ENCODE data around the gene FLNB.
A peak's percentile ranks its signal among the peaks of the same experiment; 100 is the strongest.

The FLNB gene

GRCh38 chr3:58158442-58159153 is 150.4 kb downstream of the FLNB start:
- FAIRE-seq (no peak), DNase-seq (ENCODE audit: insufficient read length, low spot score) (no peak)

GRCh38 chr3:58160399-58160798 is 152.2 kb downstream of the FLNB start:
- FAIRE-seq: no peak
- DNase-seq (ENCODE audit: insufficient read length, low spot score): no peak

GRCh38 chr3:58161435-58162398 is 153.5 kb downstream of the FLNB start:
- FAIRE-seq: no peak
- DNase-seq (ENCODE audit: insufficient read length, low spot score): no peak

GRCh38 chr3:58163234-58163633 is 155.0 kb downstream of the FLNB start:
- no peak for FAIRE-seq
- DNase-seq (ENCODE audit: insufficient read length, low spot score): no peak

- FAIRE-seq: no peak
- DNase-seq (ENCODE audit: insufficient read length, low spot score): no peak
Observed at GRCh38 chr3:58164199-58164879, 156.1 kb downstream of the FLNB start.

- FAIRE-seq (no peak), DNase-seq (ENCODE audit: insufficient read length, low spot score) (no peak)
Observed at GRCh38 chr3:58164906-58165821, 156.9 kb downstream of the FLNB start.

GRCh38 chr3:58167431-58168351 is 159.5 kb downstream of the FLNB start:
- DNase-seq (ENCODE audit: insufficient read length, low spot score) (peak; percentile 72), FAIRE-seq (peak; percentile 75)

GRCh38 chr3:58168498-58168897 is 160.3 kb downstream of the FLNB start:
- FAIRE-seq (no peak), DNase-seq (ENCODE audit: insufficient read length, low spot score) (no peak)

- FAIRE-seq (no peak), DNase-seq (ENCODE audit: insufficient read length, low spot score) (no peak)
Observed at GRCh38 chr3:58169371-58169770, 161.1 kb downstream of the FLNB start.

- DNase-seq (ENCODE audit: insufficient read length, low spot score): no peak
- no peak for FAIRE-seq
Observed at GRCh38 chr3:58170376-58170775, 162.2 kb downstream of the FLNB start.

GRCh38 chr3:58171126-58171525 is 162.9 kb downstream of the FLNB start:
- DNase-seq (ENCODE audit: insufficient read length, low spot score) (no peak), FAIRE-seq (no peak)

GRCh38 chr3:58173029-58173668 is 164.9 kb downstream of the FLNB start:
- DNase-seq (ENCODE audit: insufficient read length, low spot score): no peak
- FAIRE-seq: no peak

- peak; percentile 34 for DNase-seq (ENCODE audit: insufficient read length, low spot score)
- no peak for FAIRE-seq
Observed at GRCh38 chr3:58173669-58174398, 165.6 kb downstream of the FLNB start.

- FAIRE-seq (no peak), DNase-seq (ENCODE audit: insufficient read length, low spot score) (no peak)
Observed at GRCh38 chr3:58175187-58175436, 166.9 kb downstream of the FLNB start.

- FAIRE-seq: no peak
Observed at GRCh38 chr3:58175437-58176184, 167.4 kb downstream of the FLNB start.

GRCh38 chr3:58176185-58176530 is 167.9 kb downstream of the FLNB start:
- DNase-seq (ENCODE audit: insufficient read length, low spot score) (no peak), FAIRE-seq (no peak)

More at GRCh38 chr3:58175437-58176184, 167.4 kb downstream of the FLNB start:
- no peak for DNase-seq (ENCODE audit: insufficient read length, low spot score)

- no peak for FAIRE-seq
- DNase-seq (ENCODE audit: insufficient read length, low spot score): no peak
Observed at GRCh38 chr3:58176827-58177489, 168.7 kb downstream of the FLNB start.

Measured in GM19239 (cell line).